ENCODE results near the gene PCDH7. TPM values are rescaled to one million over a fixed set of nuclear protein-coding genes. Genes with fewer than 3 reads are reported as not detected.

Gene PCDH7
- total RNA-seq, 2 donors from 2014 or later, result 4.7 to 18.0 TPM

DNA sequence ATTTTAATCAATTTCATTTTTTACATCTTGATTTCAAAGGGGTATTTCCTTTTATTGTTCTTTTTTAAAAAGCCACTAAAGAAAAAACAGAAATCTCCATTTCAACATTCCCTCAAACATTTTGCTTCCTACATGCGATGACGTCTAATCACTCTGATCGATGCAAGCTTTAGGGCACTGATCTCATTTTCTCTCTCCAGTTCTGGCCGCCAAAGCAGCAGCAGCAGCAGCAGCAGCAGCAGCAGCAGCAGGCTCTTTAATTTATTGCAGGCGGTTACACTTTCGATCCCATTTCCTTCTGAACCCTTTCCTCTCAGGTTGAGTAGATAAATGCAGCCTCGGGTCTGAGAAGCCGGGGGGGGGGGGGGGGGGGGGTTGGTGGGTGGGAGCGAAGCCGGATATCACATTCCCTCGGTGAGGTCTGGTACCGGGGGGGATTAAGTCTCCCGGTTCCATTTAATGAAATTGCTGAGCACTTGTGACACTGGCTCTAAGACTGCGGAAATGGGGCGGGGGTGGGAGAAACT lies 3.4 kb upstream of the PCDH7 start:
- H3K27me3 ChIP-seq, result peaks cover 37% of the 10 kb centered on the region
- TF ChIP-seq, protein P1, sequence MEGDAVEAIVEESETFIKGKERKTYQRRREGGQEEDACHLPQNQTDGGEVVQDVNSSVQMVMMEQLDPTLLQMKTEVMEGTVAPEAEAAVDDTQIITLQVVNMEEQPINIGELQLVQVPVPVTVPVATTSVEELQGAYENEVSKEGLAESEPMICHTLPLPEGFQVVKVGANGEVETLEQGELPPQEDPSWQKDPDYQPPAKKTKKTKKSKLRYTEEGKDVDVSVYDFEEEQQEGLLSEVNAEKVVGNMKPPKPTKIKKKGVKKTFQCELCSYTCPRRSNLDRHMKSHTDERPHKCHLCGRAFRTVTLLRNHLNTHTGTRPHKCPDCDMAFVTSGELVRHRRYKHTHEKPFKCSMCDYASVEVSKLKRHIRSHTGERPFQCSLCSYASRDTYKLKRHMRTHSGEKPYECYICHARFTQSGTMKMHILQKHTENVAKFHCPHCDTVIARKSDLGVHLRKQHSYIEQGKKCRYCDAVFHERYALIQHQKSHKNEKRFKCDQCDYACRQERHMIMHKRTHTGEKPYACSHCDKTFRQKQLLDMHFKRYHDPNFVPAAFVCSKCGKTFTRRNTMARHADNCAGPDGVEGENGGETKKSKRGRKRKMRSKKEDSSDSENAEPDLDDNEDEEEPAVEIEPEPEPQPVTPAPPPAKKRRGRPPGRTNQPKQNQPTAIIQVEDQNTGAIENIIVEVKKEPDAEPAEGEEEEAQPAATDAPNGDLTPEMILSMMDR (IDR thresholded peaks at IDR 0.05), result no peak
- H3K27ac ChIP-seq, result no peak overlapping the region
- H3K4me1 ChIP-seq, result peaks cover 5% of the 10 kb centered on the region
- H3K36me3 ChIP-seq, result no peaks in the 10 kb centered on the region
- H3K9ac ChIP-seq (ENCODE audit: low read depth in 2 of 2, low read length in 2 of 2), result no peak overlapping the region
- peak; percentile 20 for DNase-seq
- peak overlapping the region; percentile 36 for H3K4me3 ChIP-seq
- no peaks in the 10 kb centered on the region for H3K9me3 ChIP-seq
- intact Hi-C loops (cut with DNase I), result no loop called here

DNA sequence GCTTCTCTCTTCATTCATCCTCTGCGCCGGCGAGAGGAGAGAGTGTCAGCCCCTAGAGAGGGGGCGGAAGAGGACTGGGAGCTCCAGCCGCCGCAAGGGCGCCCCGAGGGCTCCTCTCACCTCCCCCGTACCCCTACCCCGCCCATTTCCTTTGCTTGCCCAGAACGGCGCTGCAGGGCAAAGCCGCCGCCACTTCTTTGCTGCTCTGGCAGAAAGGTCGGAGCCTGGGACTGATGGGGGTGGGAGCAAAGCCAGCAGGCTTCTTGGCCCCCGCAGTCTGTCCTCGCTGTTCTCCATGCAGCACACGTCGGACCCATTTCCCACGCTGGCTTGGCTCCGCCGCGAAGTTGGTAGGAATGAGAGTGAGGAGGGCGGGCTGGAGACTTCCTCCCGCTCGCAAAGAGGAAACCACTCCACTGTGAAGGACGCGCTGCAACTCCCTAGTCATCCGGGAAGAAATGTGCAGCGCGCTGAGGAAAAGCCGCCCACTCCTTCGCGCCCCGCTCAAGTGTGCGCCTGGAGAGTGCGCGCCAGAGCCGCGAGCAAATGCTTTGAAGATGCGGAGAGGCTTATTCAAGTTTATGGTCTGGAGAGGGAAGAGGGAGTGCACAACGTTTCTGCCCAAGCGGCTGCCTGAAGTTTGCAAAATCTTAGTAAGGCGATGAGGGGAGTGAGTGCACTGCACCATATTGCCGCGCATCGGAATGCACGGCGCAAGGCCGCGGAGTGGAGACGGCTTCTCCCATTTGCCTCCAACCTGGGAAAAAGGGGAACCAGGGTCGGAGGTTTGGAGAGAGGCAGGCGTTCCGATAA lies 2.8 kb upstream of the PCDH7 start:
- H3K9ac ChIP-seq (ENCODE audit: low read depth in 2 of 2, low read length in 2 of 2), result peak overlapping the region; percentile 40 to 43
- no peaks in the 10 kb centered on the region for H3K9me3 ChIP-seq
- H3K27me3 ChIP-seq, result peaks cover 41% of the 10 kb centered on the region
- peak overlapping the region; percentile 36 for H3K4me3 ChIP-seq
- TF ChIP-seq, protein P1 (IDR thresholded peaks at IDR 0.05), result no peak
- intact Hi-C loops (cut with DNase I), result no loop called here
- H3K36me3 ChIP-seq, result no peaks in the 10 kb centered on the region
- H3K27ac ChIP-seq, result peak overlapping the region; percentile 62
- peak; percentile 37 for DNase-seq
- peaks cover 5% of the 10 kb centered on the region for H3K4me1 ChIP-seq

DNA sequence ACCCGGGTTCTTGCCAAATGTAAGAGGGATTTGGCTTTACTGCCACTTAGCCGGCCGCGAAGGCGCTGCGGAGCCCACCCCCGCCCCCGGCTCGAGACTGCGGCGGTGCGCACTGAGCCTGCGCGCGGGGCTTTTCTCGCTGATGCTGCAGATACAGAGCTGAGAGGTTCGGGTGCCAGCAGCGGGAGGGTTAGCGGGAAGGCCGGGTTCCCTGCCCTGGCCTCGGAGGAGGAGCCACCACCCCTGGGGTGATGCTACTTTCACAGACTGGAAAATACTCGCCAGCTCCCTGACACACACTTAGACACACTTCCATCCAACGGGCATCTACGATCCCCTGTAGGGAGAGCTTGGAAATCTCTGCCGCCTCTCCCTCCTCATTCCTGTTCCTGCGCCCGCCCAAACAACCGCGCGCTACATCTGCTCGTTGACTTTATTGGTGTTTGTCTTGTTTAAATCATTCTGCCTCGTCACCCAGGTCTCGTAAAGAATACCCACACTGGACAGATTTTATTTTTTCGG lies 2.1 kb upstream of the PCDH7 start:
- no peaks in the 10 kb centered on the region for H3K36me3 ChIP-seq
- intact Hi-C loops (cut with DNase I), result no loop called here
- H3K4me3 ChIP-seq, result peak overlapping the region; percentile 36
- H3K4me1 ChIP-seq, result peaks cover 5% of the 10 kb centered on the region
- no peaks in the 10 kb centered on the region for H3K9me3 ChIP-seq
- peak overlapping the region; percentile 62 for H3K27ac ChIP-seq
- H3K9ac ChIP-seq (ENCODE audit: low read depth in 2 of 2, low read length in 2 of 2), result peak overlapping the region; percentile 40 to 43
- TF ChIP-seq, protein P1 (IDR thresholded peaks at IDR 0.05), result no peak
- DNase-seq, result peak; percentile 49
- H3K27me3 ChIP-seq, result peaks cover 48% of the 10 kb centered on the region

DNA sequence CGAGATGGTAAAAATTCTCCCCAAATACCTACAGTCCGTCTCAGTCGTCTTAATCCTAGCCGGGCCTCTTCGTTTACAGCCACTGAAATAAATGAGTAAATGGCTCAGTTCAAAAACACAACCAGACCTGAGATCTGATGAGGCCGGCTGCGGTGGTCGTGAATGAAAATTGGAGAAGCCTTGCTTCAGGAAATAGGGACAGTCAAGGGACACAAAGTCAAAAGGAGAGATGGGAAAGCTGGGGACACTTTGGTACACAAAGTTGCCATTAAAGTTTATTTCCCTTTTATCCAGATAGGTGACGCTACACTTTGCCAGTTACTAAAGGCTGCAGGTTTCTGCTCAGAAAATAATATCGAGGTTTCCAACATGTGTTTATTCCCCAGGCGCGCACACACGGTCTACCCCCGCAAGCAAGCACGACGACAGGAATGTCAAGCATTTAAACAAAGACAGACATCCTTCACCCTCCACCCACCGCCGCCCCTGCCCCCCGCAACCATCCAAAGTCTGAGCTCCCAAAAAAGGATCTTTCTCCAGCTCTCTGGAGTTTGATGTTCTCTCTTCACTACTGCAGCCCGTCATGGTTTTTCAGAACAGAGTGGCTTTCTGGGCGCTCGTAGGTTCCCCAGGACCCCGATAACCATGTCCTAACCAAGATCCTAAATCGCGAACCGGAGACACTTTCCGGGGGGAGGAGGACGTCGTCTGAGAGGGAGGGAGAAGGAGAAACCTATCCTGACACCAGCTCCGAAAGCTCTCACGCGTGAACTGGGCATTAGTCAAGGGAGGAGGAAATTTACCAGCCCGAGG lies 1.3 kb upstream of the PCDH7 start:
- peaks cover 5% of the 10 kb centered on the region for H3K4me1 ChIP-seq
- TF ChIP-seq, protein P1 (IDR thresholded peaks at IDR 0.05), result no peak
- intact Hi-C loops (cut with DNase I), result no loop called here
- peak overlapping the region; percentile 62 for H3K27ac ChIP-seq
- peak overlapping the region in 1 of 2 donors; percentile 52 for H3K9ac ChIP-seq (ENCODE audit: low read depth in 2 of 2, low read length in 2 of 2)
- no peak for DNase-seq
- H3K9me3 ChIP-seq, result no peaks in the 10 kb centered on the region
- H3K27me3 ChIP-seq, result peaks cover 53% of the 10 kb centered on the region
- H3K4me3 ChIP-seq, result peak overlapping the region; percentile 32
- H3K36me3 ChIP-seq, result no peaks in the 10 kb centered on the region

- TF ChIP-seq, protein P1 (IDR thresholded peaks at IDR 0.05), result no peak
- Histone ChIP-seq H3K9me3 (no peaks in the 10 kb centered on the region), H3K9ac (ENCODE audit: low read depth in 2 of 2, low read length in 2 of 2) (peak overlapping the region in 1 of 2 donors; percentile 52), H3K36me3 (no peaks in the 10 kb centered on the region), H3K27ac (peak overlapping the region; percentile 62), H3K4me1 (peaks cover 5% of the 10 kb centered on the region), H3K4me3 (peak overlapping the region; percentile 32), H3K27me3 (peaks cover 53% of the 10 kb centered on the region)
- intact Hi-C loops (cut with DNase I), result no loop called here
- peak; percentile 45 for DNase-seq
Observed at GRCh38 chr4:30719454-30720020, 632 bp upstream of the PCDH7 start.
